GM21737 (cell line): ENCODE results near the gene ST6GALNAC4.
"Not testable (repeated sequence)": the region's sequence is repeated elsewhere in the genome, so short reads cannot be mapped to it uniquely, and the experiment has no call there.

Experiments
- ATAC-seq: cut with Tn5 transposase; IDR thresholded peaks from one replicate; pipeline ENCODE4 v1.9.1; 2021; ENCODE audit warnings: mild to moderate bottlenecking, moderate library complexity; ENCODE audit not compliant: unreplicated experiment

The ST6GALNAC4 gene

GRCh38 chr9:127895811-127896210, 21.0 kb downstream of the ST6GALNAC4 start:
- ATAC-seq, result no peak

- ATAC-seq, result no peak
These were observed 23.4 kb downstream of the ST6GALNAC4 start for GRCh38 chr9:127893392-127893791.

GRCh38 chr9:127892831-127893230, 24.0 kb downstream of the ST6GALNAC4 start:
- ATAC-seq, result no peak

GRCh38 chr9:127890053-127890452, 26.8 kb downstream of the ST6GALNAC4 start:
- ATAC-seq, result no peak

GRCh38 chr9:127887792-127888191, 29.0 kb downstream of the ST6GALNAC4 start:
- ATAC-seq, result no peak

GRCh38 chr9:127886401-127886972, 30.4 kb downstream of the ST6GALNAC4 start:
- ATAC-seq, result no peak

- no peak for ATAC-seq
These were observed 31.1 kb downstream of the ST6GALNAC4 start for GRCh38 chr9:127885508-127886281.

- no peak for ATAC-seq
These were observed 31.8 kb downstream of the ST6GALNAC4 start for GRCh38 chr9:127884976-127885490.

GRCh38 chr9:127884427-127884911, 32.4 kb downstream of the ST6GALNAC4 start:
- ATAC-seq, result no peak

- no peak for ATAC-seq
These were observed 32.9 kb downstream of the ST6GALNAC4 start for GRCh38 chr9:127883959-127884358.

GRCh38 chr9:127881715-127882114, 35.1 kb downstream of the ST6GALNAC4 start:
- not testable (repeated sequence) for ATAC-seq

- ATAC-seq, result no peak
These were observed 36.7 kb downstream of the ST6GALNAC4 start for GRCh38 chr9:127880143-127880542.

- ATAC-seq, result no peak
These were observed 38.0 kb downstream of the ST6GALNAC4 start for GRCh38 chr9:127878652-127879390.

- ATAC-seq, result no peak
These were observed 38.7 kb downstream of the ST6GALNAC4 start for GRCh38 chr9:127878001-127878651.

GRCh38 chr9:127877566-127877998, 39.3 kb downstream of the ST6GALNAC4 start, which contains the start of gene AK1:
Gene AK1, minus strand, starts transcription at chr9:127877675. Its CDS starts 3,058 bp downstream, at chr9:127874617.
- no peak for ATAC-seq

- ATAC-seq, result no peak
These were observed 39.9 kb downstream of the ST6GALNAC4 start for GRCh38 chr9:127876764-127877562.

GRCh38 chr9:127876026-127876763, 40.6 kb downstream of the ST6GALNAC4 start:
- ATAC-seq, result no peak

GRCh38 chr9:127875306-127875966, 41.4 kb downstream of the ST6GALNAC4 start:
- no peak for ATAC-seq
